H9 (cell line): ENCODE measurements around the gene RAPGEF6. TPM values are rescaled to one million over a fixed set of nuclear protein-coding genes. Genes with fewer than 3 reads are reported as not detected.

Experiments used
- DNase-seq: peaks from one replicate; pipeline ENCODE4 v3.0.0-alpha.2; 2017
- H2AFZ ChIP-seq: one replicate; pipeline ENCODE4 v1.6.1; 2013; ENCODE audit warnings: mild to moderate bottlenecking, low read length, control low read depth, moderate library complexity
- H2AK5ac ChIP-seq: 2 replicates; pipeline ENCODE4 v1.6.1; 2013; ENCODE audit warnings: low read length, control low read depth, mixed read lengths; ENCODE audit not compliant: insufficient read length
- H2BK120ac ChIP-seq: one replicate; pipeline ENCODE4 v1.6.1; 2013; ENCODE audit warnings: low read depth, mild to moderate bottlenecking, low read length, control low read depth, inconsistent platforms; ENCODE audit not compliant: poor library complexity, severe bottlenecking
- H2BK12ac ChIP-seq: 2 replicates; pipeline ENCODE4 v1.6.1; 2013; ENCODE audit warnings: low read length, control low read depth, mixed read lengths, low read depth; ENCODE audit not compliant: insufficient read length
- H2BK15ac ChIP-seq: 2 replicates; pipeline ENCODE4 v1.6.1; 2013; ENCODE audit warnings: low read depth, low read length, control low read depth
- H2BK20ac ChIP-seq: one replicate; pipeline ENCODE4 v1.6.1; 2013; ENCODE audit warnings: low read depth, mild to moderate bottlenecking, low read length, control low read depth, inconsistent platforms; ENCODE audit not compliant: poor library complexity, severe bottlenecking
- H2BK5ac ChIP-seq: 2 replicates; pipeline ENCODE4 v1.6.1; 2013; ENCODE audit warnings: low read length, control low read depth, mixed read lengths; ENCODE audit not compliant: insufficient read length
- H3K14ac ChIP-seq: 2 replicates; pipeline ENCODE4 v1.6.1; 2013; ENCODE audit warnings: low read length, control low read depth; ENCODE audit not compliant: insufficient read depth
- H3K18ac ChIP-seq: 2 replicates; pipeline ENCODE4 v1.6.1; 2013; ENCODE audit warnings: low read depth, mild to moderate bottlenecking, mixed read lengths, low read length, control low read depth; ENCODE audit not compliant: insufficient read length
- H3K23ac ChIP-seq: 2 replicates; pipeline ENCODE4 v1.6.1; 2013; ENCODE audit warnings: low read length, control low read depth, mixed read lengths, low read depth; ENCODE audit not compliant: insufficient read length
- H3K23me2 ChIP-seq: 2 replicates; pipeline ENCODE4 v1.6.1; 2013; ENCODE audit warnings: low read depth, mild to moderate bottlenecking, mixed read lengths, low read length, control low read depth; ENCODE audit not compliant: insufficient read length, poor library complexity, severe bottlenecking
- H3K27ac ChIP-seq: 2 replicates; pipeline ENCODE4 v1.5.1; 2013; ENCODE audit warnings: low read length, control low read depth, mixed read lengths, low read depth; ENCODE audit not compliant: insufficient read length
- H3K27me3 ChIP-seq: 2 replicates; pipeline ENCODE4 v1.6.1; 2013; ENCODE audit warnings: low read length, control low read depth, inconsistent platforms; ENCODE audit not compliant: insufficient read depth
- H3K4ac ChIP-seq: 2 replicates; pipeline ENCODE4 v1.6.1; 2013; ENCODE audit warnings: low read depth, mild to moderate bottlenecking, control low read depth, inconsistent platforms, low read length, moderate library complexity
- H3K4me1 ChIP-seq: 2 replicates; pipeline ENCODE4 v1.6.1; 2013; ENCODE audit warnings: low read length, control low read depth, inconsistent platforms; ENCODE audit not compliant: insufficient read depth
- H3K4me2 ChIP-seq: 2 replicates; pipeline ENCODE4 v1.6.1; 2013; ENCODE audit warnings: low read length, control low read depth, mixed read lengths; ENCODE audit not compliant: insufficient read length, insufficient read depth
- H3K56ac ChIP-seq: 2 replicates; pipeline ENCODE4 v1.6.1; 2013; ENCODE audit warnings: low read depth, mild to moderate bottlenecking, mixed read lengths, low read length, control low read depth; ENCODE audit not compliant: insufficient read length
- H3K79me1 ChIP-seq: 2 replicates; pipeline ENCODE4 v1.6.1; 2013; ENCODE audit warnings: low read depth, mild to moderate bottlenecking, moderate library complexity, low read length, control low read depth, inconsistent platforms; ENCODE audit not compliant: insufficient read depth, poor library complexity, severe bottlenecking
- H3K79me2 ChIP-seq: 2 replicates; pipeline ENCODE4 v1.6.1; 2013; ENCODE audit warnings: low read length, control low read depth, inconsistent platforms; ENCODE audit not compliant: insufficient read depth
- H3K9ac ChIP-seq: 2 replicates; pipeline ENCODE4 v1.6.1; 2013; ENCODE audit warnings: low read length, control low read depth, mixed read lengths; ENCODE audit not compliant: insufficient read length; ENCODE audit errors: extremely low read depth
- H3K9me3 ChIP-seq: one replicate; pipeline ENCODE4 v1.6.1; 2013; ENCODE audit warnings: low read depth, low read length, inconsistent platforms; ENCODE audit not compliant: control insufficient read depth
- H3T11ph ChIP-seq: one replicate; pipeline ENCODE4 v1.6.1; 2013; ENCODE audit warnings: mild to moderate bottlenecking, low read length, control low read depth, inconsistent platforms
- H4K20me1 ChIP-seq: one replicate; pipeline ENCODE4 v1.6.1; 2013; ENCODE audit not compliant: control insufficient read depth, insufficient read length, insufficient read depth
- H4K5ac ChIP-seq: 2 replicates; pipeline ENCODE4 v1.6.1; 2013; ENCODE audit warnings: low read depth, mild to moderate bottlenecking, mixed read lengths, low read length, control low read depth; ENCODE audit not compliant: insufficient read length
- H4K8ac ChIP-seq: replicated peaks from 2 replicates; pipeline ENCODE4 v1.6.1; 2013; ENCODE audit warnings: low read length, control low read depth, mixed read lengths, low read depth; ENCODE audit not compliant: insufficient read length
- H4K91ac ChIP-seq: 2 replicates; pipeline ENCODE4 v1.6.1; 2013; ENCODE audit warnings: low read depth, mild to moderate bottlenecking, moderate library complexity, mixed read lengths, low read length, control low read depth; ENCODE audit not compliant: insufficient read length
- H3K27ac Mint-ChIP-seq, 3 experiments: 2 replicates in 2 of 3; 3 replicates in 1 of 3; pipeline ENCODE4 v1.8.0; 2020 to 2021; ENCODE audit warnings: mixed read lengths in 3 of 3, mild to moderate bottlenecking in 1 of 3, moderate library complexity in 1 of 3
- H3K27me3 Mint-ChIP-seq: 2 replicates; pipeline ENCODE4 v1.8.0; 2021; ENCODE audit warnings: low read depth, mild to moderate bottlenecking, moderate library complexity, mixed read lengths
- H3K36me3 Mint-ChIP-seq, 3 experiments: 2 replicates in 2 of 3; 3 replicates in 1 of 3; pipeline ENCODE4 v1.8.0; 2020 to 2021; ENCODE audit warnings: low read depth in 3 of 3, mixed read lengths in 3 of 3; ENCODE audit not compliant: insufficient read depth in 1 of 3
- H3K4me1 Mint-ChIP-seq, 2 experiments: 2 replicates each; pipeline ENCODE4 v1.8.0; 2020; ENCODE audit warnings: mixed read lengths in 2 of 2
- H3K4me3 Mint-ChIP-seq, 2 experiments: 2 replicates in 1 of 2; 3 replicates in 1 of 2; pipeline ENCODE4 v1.8.0; 2020 to 2021; ENCODE audit warnings: mild to moderate bottlenecking in 2 of 2, mixed read lengths in 2 of 2, moderate library complexity in 1 of 2
- H3K9me3 Mint-ChIP-seq, 2 experiments: 2 replicates in 1 of 2; 3 replicates in 1 of 2; pipeline ENCODE4 v1.8.0; 2020; ENCODE audit warnings: mild to moderate bottlenecking in 2 of 2, mixed read lengths in 2 of 2, moderate library complexity in 1 of 2
- CTCF ChIP-seq: fragments of 200-600 bp; sonication (generic); conservative IDR thresholded peaks from 3 replicates; pipeline ENCODE4 v1.8.0; 2021; ENCODE audit warnings: antibody characterized with exemption, mild to moderate bottlenecking
- WGBS: extraction: QIAGEN DNeasy Blood & Tissue Kit; methylation state at CpG from one replicate; pipeline ENCODE4 v1.1.7; 2013; ENCODE audit warnings: missing lambda C conversion rate, low lambda C conversion rate, mixed read lengths; ENCODE audit not compliant: insufficient read length; ENCODE audit errors: extremely low coverage; 5-methylcytosine and 5-hydroxymethylcytosine counted together
- total RNA-seq: library from RNA; stranded (reverse); gene quantifications from 2 replicates; pipeline ENCODE4 v1.2.1, GENCODE V29; 2021

The RAPGEF6 gene
- total RNA-seq, 1 experiment from 2014 or later, result 19.7 TPM

GRCh38 chr5:131377346-131377745 lies 257.7 kb downstream of the RAPGEF6 start:
- H3T11ph ChIP-seq, result no peak overlapping the region
- no peak overlapping the region for H2BK15ac ChIP-seq
- H3K27ac Mint-ChIP-seq, result no peak overlapping the region
- no peak overlapping the region for H3K4me2 ChIP-seq
- no peak overlapping the region for H3K56ac ChIP-seq
- H3K79me1 ChIP-seq, result no peaks in the 10 kb centered on the region
- no peaks in the 10 kb centered on the region for H3K79me2 ChIP-seq
- no peak overlapping the region for H4K8ac ChIP-seq
- no peak overlapping the region for H4K5ac ChIP-seq
- no peak overlapping the region for H2BK12ac ChIP-seq
- no peak for TF ChIP-seq CTCF
- no peak overlapping the region for H3K27ac ChIP-seq
- no peak overlapping the region for H2BK120ac ChIP-seq
- H3K4me1 Mint-ChIP-seq, result 0 out of 4 replicates have a peak, but pooled peaks cover 2 to 3% of the 10 kb centered on the region in 2 experiments
- no peaks in the 10 kb centered on the region for H4K20me1 ChIP-seq
- H3K27me3 ChIP-seq, result no peaks in the 10 kb centered on the region
- no peak overlapping the region for H3K23ac ChIP-seq
- H4K91ac ChIP-seq, result no peak overlapping the region
- no peak for DNase-seq
- H3K27me3 Mint-ChIP-seq, result no peaks in the 10 kb centered on the region
- H3K23me2 ChIP-seq, result no peaks in the 10 kb centered on the region
- no peak overlapping the region for H2AFZ ChIP-seq
- H2BK5ac ChIP-seq, result no peak overlapping the region
- no peak overlapping the region for H3K14ac ChIP-seq
- H3K9ac ChIP-seq, result no peak overlapping the region
- no peak overlapping the region for H2BK20ac ChIP-seq
- H3K4me1 ChIP-seq, result no peaks in the 10 kb centered on the region
- H3K18ac ChIP-seq, result no peak overlapping the region
- no peak overlapping the region for H2AK5ac ChIP-seq
- H3K4ac ChIP-seq, result no peak overlapping the region
- no peaks in the 10 kb centered on the region for H3K36me3 Mint-ChIP-seq
- WGBS, result no CpG with 5 or more reads among the region's 6 CpGs
- no peak overlapping the region for H3K4me3 Mint-ChIP-seq
- H3K9me3 ChIP-seq, result no peaks in the 10 kb centered on the region
- H3K9me3 Mint-ChIP-seq, result no peaks in the 10 kb centered on the region
